T-cell (primary cell): Measurements from ENCODE around the gene LIFR. TPM values are rescaled to one million over a fixed set of nuclear protein-coding genes. Genes with fewer than 3 reads are reported as not detected.
A peak's percentile ranks its signal among the peaks of the same experiment; 100 is the strongest.

Experiments
- ATAC-seq, 4 experiments: fragments of 200-7000 bp in 3 of 4; fragments of 150-1000 bp in 1 of 4; cut with Tn5 transposase; replicated peaks in 1 of 4; 1 replicate in 3 of 4; 2 replicates in 1 of 4; pipeline ENCODE4 v1.10.0; 2021; ENCODE audit warnings: moderate library complexity in 3 of 4, mild to moderate bottlenecking in 2 of 4, moderate number of reproducible peaks in 1 of 4
- CTCF ChIA-PET, 2 donors: fragments of 300-600 bp; sonication (Branson Sonifier 250); formaldehyde crosslinking; loops; one replicate each; lab custom pipeline; 2022; ENCODE audit warnings: antibody characterized with exemption in 2 of 2; lab: Charles Lee
- POLR2A ChIA-PET, 2 donors: fragments of 300-600 bp; sonication (Branson Sonifier 250); formaldehyde crosslinking; loops; one replicate each; lab custom pipeline; 2022; ENCODE audit warnings: antibody characterized with exemption in 2 of 2; lab: Charles Lee
- DNase-seq, 35 experiments: peaks; one replicate each; pipeline versions ENCODE4 v3.0.0 to v3.0.0-alpha.2; 2013 to 2023
- H3K27ac ChIP-seq: one replicate; pipeline ENCODE4 v1.5.1; 2013; ENCODE audit warnings: low read length
- H3K27me3 ChIP-seq, 2 experiments: replicated peaks in 1 of 2; 1 replicate in 1 of 2; 2 replicates in 1 of 2; pipeline versions ENCODE4 v1.6.1 to v1.7.0; 2013; ENCODE audit warnings: low read length in 1 of 2, mixed read lengths in 1 of 2; ENCODE audit not compliant: control insufficient read depth in 2 of 2, insufficient read depth in 2 of 2; ENCODE audit errors: extremely low read depth in 1 of 2
- H3K36me3 ChIP-seq, 2 donors: 1 replicate in 1 of 2; 2 replicates in 1 of 2; pipeline versions ENCODE4 v1.6.1 to v1.7.0; 2013; ENCODE audit warnings: low read length in 1 of 2; ENCODE audit not compliant: control insufficient read depth in 2 of 2, insufficient read depth in 1 of 2; ENCODE audit errors: extremely low read depth in 1 of 2
- H3K4me1 ChIP-seq, 2 experiments: 1 replicate in 1 of 2; 2 replicates in 1 of 2; pipeline versions ENCODE4 v1.6.1 to v1.7.0; 2013; ENCODE audit warnings: low read length in 2 of 2, mixed read lengths in 1 of 2; ENCODE audit not compliant: insufficient read depth in 2 of 2, control insufficient read depth in 1 of 2; ENCODE audit errors: extremely low read depth in 1 of 2
- H3K4me3 ChIP-seq, 2 donors: 1 replicate in 1 of 2; 2 replicates in 1 of 2; pipeline versions ENCODE4 v1.5.1 to v1.7.0; 2013; ENCODE audit warnings: mild to moderate bottlenecking in 2 of 2, low read length in 1 of 2, moderate library complexity in 1 of 2; ENCODE audit not compliant: control insufficient read depth in 1 of 2; ENCODE audit errors: extremely low read depth in 1 of 2
- H3K9me3 ChIP-seq: 2 replicates; pipeline ENCODE4 v1.7.0; 2013
- H3K27ac Mint-ChIP-seq, 2 donors: one replicate each; pipeline ENCODE4 v1.8.0; 2020 to 2021; ENCODE audit warnings: mild to moderate bottlenecking in 2 of 2, mixed read lengths in 2 of 2
- H3K27me3 Mint-ChIP-seq, 2 donors: one replicate each; pipeline ENCODE4 v1.8.0; 2021 to 2022; ENCODE audit warnings: mixed read lengths in 2 of 2
- H3K36me3 Mint-ChIP-seq: one replicate; pipeline ENCODE4 v1.8.0; 2021; ENCODE audit warnings: mixed read lengths
- H3K4me1 Mint-ChIP-seq, 3 donors: one replicate each; pipeline ENCODE4 v1.8.0; 2020 to 2022; ENCODE audit warnings: mixed read lengths in 3 of 3, mild to moderate bottlenecking in 1 of 3
- H3K4me3 Mint-ChIP-seq, 3 donors: one replicate each; pipeline ENCODE4 v1.8.0; 2020 to 2022; ENCODE audit warnings: mild to moderate bottlenecking in 3 of 3, mixed read lengths in 3 of 3, moderate library complexity in 3 of 3
- H3K9me3 Mint-ChIP-seq, 3 donors: one replicate each; pipeline ENCODE4 v1.8.0; 2020 to 2022; ENCODE audit warnings: mixed read lengths in 3 of 3
- WGBS: methylation state at CpG from one replicate; pipeline ENCODE4 v1.1.5; 2013; ENCODE audit warnings: missing lambda C conversion rate; ENCODE audit not compliant: insufficient coverage; 5-methylcytosine and 5-hydroxymethylcytosine counted together
- total RNA-seq, 35 experiments: library from RNA in 6 of 35; stranded (reverse) in 6 of 35; fragments of 120-200 nt in 1 of 35; gene quantifications; one replicate each; pipeline versions ENCODE4 v1.2.1 to v1.2.4 and lab custom pipeline; 2013 to 2026

LIFR gene
- total RNA-seq, 5 donors from 2014 or later (not counting 1 experiment from before 2014, with no cell fraction given), result 0.12 to 1.2 (median 0.66) TPM; not detected in 1

GRCh38 chr5:38563624-38564023 is 7.2 kb upstream of the LIFR start:
- Histone ChIP-seq H3K36me3 (no peaks in the 10 kb centered on the region), H3K27me3 (peaks cover 4 to 14% of the 10 kb centered on the region in 2 experiments), H3K27ac (no peak overlapping the region), H3K9me3 (no peaks in the 10 kb centered on the region), H3K4me3 (no peak overlapping the region), H3K4me1 (no peaks in the 10 kb centered on the region)
- DNase-seq, result no peak
- CTCF ChIA-PET, result interaction anchor here in 1 of 2 donors (1.6 kb wide), 1 partner anchor 122 kb away, joined by 3 read pairs; no protein-coding TSS in a partner anchor
- 84% methylated on average over 5 of the region's 5 CpGs for WGBS
- Mint-ChIP-seq H3K27ac (no peak overlapping the region), H3K9me3 (no peaks in the 10 kb centered on the region), H3K4me3 (no peak overlapping the region), H3K36me3 (no peaks in the 10 kb centered on the region), H3K27me3 (peaks cover 26 to 33% of the 10 kb centered on the region in 2 donors), H3K4me1 (no peaks in the 10 kb centered on the region)
- ATAC-seq, result no peak
- POLR2A ChIA-PET, result interaction anchor here in 1 of 2 donors (0.6 kb wide), 1 partner anchor 10 kb away, joined by 3 read pairs; no protein-coding TSS in a partner anchor

GRCh38 chr5:38562444-38563210 is 6.2 kb upstream of the LIFR start:
- DNase-seq (no peak), ATAC-seq (no peak)
- 83% methylated on average over 1 of the region's 5 CpGs for WGBS
- ChIA-PET CTCF (interaction anchor here in 1 of 2 donors (1.6 kb wide), 1 partner anchor 121 kb away, joined by 3 read pairs; no protein-coding TSS in a partner anchor), POLR2A (no interaction called here)
- Mint-ChIP-seq H3K36me3 (no peaks in the 10 kb centered on the region), H3K4me3 (no peak overlapping the region), H3K27me3 (peaks cover 27 to 35% of the 10 kb centered on the region in 2 donors), H3K9me3 (no peaks in the 10 kb centered on the region), H3K27ac (no peak overlapping the region), H3K4me1 (peaks cover 0 to 2% (median 2%) of the 10 kb centered on the region in 3 donors)
- Histone ChIP-seq H3K27ac (no peak overlapping the region), H3K9me3 (no peaks in the 10 kb centered on the region), H3K27me3 (peaks cover 4 to 14% of the 10 kb centered on the region in 2 experiments), H3K4me3 (no peak overlapping the region), H3K36me3 (no peaks in the 10 kb centered on the region), H3K4me1 (no peaks in the 10 kb centered on the region)

- no peaks in the 10 kb centered on the region for H3K36me3 ChIP-seq
- Mint-ChIP-seq H3K27ac (no peak overlapping the region), H3K36me3 (no peaks in the 10 kb centered on the region), H3K4me1 (peaks cover 14 to 18% (median 17%) of the 10 kb centered on the region in 3 donors), H3K4me3 (no peak overlapping the region), H3K27me3 (peaks cover 45 to 47% of the 10 kb centered on the region in 2 donors), H3K9me3 (no peaks in the 10 kb centered on the region)
- no peak overlapping the region for H3K27ac ChIP-seq
- ATAC-seq (no peak), DNase-seq (no peak)
- no peaks in the 10 kb centered on the region for H3K9me3 ChIP-seq
- H3K4me3 ChIP-seq, result no peak overlapping the region
- ChIA-PET CTCF (no interaction called here), POLR2A (no interaction called here)
- no CpG with 5 or more reads among the region's 3 CpGs for WGBS
- H3K27me3 ChIP-seq, result peaks cover 4 to 19% of the 10 kb centered on the region in 2 experiments
- peaks cover 2 to 13% of the 10 kb centered on the region in 2 experiments for H3K4me1 ChIP-seq
Observed at GRCh38 chr5:38559428-38559827, 3.0 kb upstream of the LIFR start.

GRCh38 chr5:38557792-38558191 is 1.3 kb upstream of the LIFR start:
- CTCF ChIA-PET, result no interaction called here

GRCh38 chr5:38557308-38557710 is 863 bp upstream of the LIFR start:
- H3K4me1 ChIP-seq, result peaks cover 2 to 13% of the 10 kb centered on the region in 2 experiments
- Mint-ChIP-seq H3K36me3 (no peaks in the 10 kb centered on the region), H3K9me3 (no peaks in the 10 kb centered on the region), H3K4me3 (peak overlapping the region; percentile 69 to 73 (median 71)), H3K27me3 (peaks cover 54 to 56% of the 10 kb centered on the region in 2 donors), H3K4me1 (peaks cover 14 to 18% (median 17%) of the 10 kb centered on the region in 3 donors), H3K27ac (no peak overlapping the region)
- ATAC-seq, result no peak
- WGBS, result 11% methylated on average over 12 of the region's 14 CpGs
- ChIA-PET CTCF (no interaction called here), POLR2A (no interaction called here)
- H3K36me3 ChIP-seq, result no peaks in the 10 kb centered on the region
- H3K9me3 ChIP-seq, result no peaks in the 10 kb centered on the region
- no peak for DNase-seq
- H3K27ac ChIP-seq, result no peak overlapping the region
- peaks cover 2 to 20% of the 10 kb centered on the region in 2 experiments for H3K27me3 ChIP-seq
- peak overlapping the region; percentile 46 to 81 for H3K4me3 ChIP-seq

More at GRCh38 chr5:38557792-38558191, 1.3 kb upstream of the LIFR start:
- POLR2A ChIA-PET, result no interaction called here
- no peak overlapping the region for H3K27ac Mint-ChIP-seq
- H3K27me3 ChIP-seq, result peaks cover 2 to 20% of the 10 kb centered on the region in 2 experiments
- H3K36me3 ChIP-seq, result no peaks in the 10 kb centered on the region
- peaks cover 2 to 13% of the 10 kb centered on the region in 2 experiments for H3K4me1 ChIP-seq
- H3K36me3 Mint-ChIP-seq, result no peaks in the 10 kb centered on the region
- H3K27me3 Mint-ChIP-seq, result peaks cover 50 to 56% of the 10 kb centered on the region in 2 donors
- no peaks in the 10 kb centered on the region for H3K9me3 ChIP-seq
- no peaks in the 10 kb centered on the region for H3K9me3 Mint-ChIP-seq
- DNase-seq, result no peak
- H3K27ac ChIP-seq, result no peak overlapping the region
- H3K4me3 Mint-ChIP-seq, result peak overlapping the region; percentile 69 to 73 (median 71)
- 100% methylated on average over 2 of the region's 6 CpGs for WGBS
- ATAC-seq, result no peak
- no peak overlapping the region for H3K4me3 ChIP-seq
- H3K4me1 Mint-ChIP-seq, result peaks cover 14 to 18% (median 17%) of the 10 kb centered on the region in 3 donors

- Histone ChIP-seq H3K27me3 (peaks cover 9 to 19% of the 10 kb centered on the region in 2 experiments), H3K4me1 (peaks cover 2 to 13% of the 10 kb centered on the region in 2 experiments), H3K27ac (no peak overlapping the region), H3K9me3 (no peaks in the 10 kb centered on the region), H3K4me3 (peak overlapping the region in 1 of 2 donors; percentile 2), H3K36me3 (no peaks in the 10 kb centered on the region)
- Mint-ChIP-seq H3K36me3 (no peaks in the 10 kb centered on the region), H3K9me3 (no peaks in the 10 kb centered on the region), H3K4me3 (peak overlapping the region; percentile 62 to 82 (median 81)), H3K4me1 (peaks cover 14 to 18% (median 17%) of the 10 kb centered on the region in 3 donors), H3K27ac (no peak overlapping the region), H3K27me3 (peaks cover 53 to 60% of the 10 kb centered on the region in 2 donors)
- peak in 2 of 4 experiments; percentile 24 to 70 for ATAC-seq
- POLR2A ChIA-PET, result no interaction called here
- CTCF ChIA-PET, result no interaction called here
- WGBS, result 5% methylated on average over 67 of the region's 68 CpGs
- DNase-seq, result peak in 4 of 35 experiments; percentile 1 to 10 (median 8)
Observed at GRCh38 chr5:38556088-38556598, 303 bp downstream of the LIFR start.
